ENCODE data around the gene CCDC73.

The CCDC73 gene

DNA sequence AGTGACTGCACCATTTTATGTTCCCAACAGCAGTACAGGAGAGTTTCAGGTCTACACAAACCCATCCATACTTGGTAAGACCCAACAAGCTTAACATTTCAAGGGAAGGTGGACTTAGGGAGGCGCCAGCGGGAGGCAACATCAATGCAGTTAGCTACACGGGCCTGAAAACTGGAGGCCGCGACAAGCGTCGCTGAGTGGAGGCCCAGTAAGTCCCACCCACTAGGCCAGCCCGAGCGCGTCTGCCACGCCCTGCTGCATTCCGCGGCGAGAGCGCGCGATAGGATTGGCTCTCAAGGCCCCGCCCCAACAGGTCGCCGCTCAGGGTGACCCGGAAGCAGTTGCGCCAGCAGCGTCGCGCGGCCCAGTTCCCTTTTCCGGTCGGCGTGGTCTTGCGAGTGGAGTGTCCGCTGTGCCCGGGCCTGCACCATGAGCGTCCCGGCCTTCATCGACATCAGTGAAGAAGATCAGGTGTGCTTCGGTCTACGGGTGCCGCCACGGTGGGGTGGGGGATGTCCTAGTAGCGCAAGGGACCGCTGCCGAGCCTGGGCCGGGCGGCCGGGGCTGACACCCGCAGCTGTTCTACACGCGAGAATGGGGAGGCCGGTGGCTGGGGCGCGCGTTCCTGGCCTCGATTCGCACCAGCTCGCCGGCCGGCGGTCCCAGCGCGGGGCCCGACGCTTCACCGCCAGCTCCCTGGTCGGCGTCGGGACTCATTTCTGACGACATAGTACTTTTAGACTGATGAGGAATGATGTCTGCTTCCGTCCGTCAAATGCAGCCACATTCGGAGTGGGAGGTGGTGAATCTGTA is 210.8 kb downstream of the CCDC73 start, which contains the start of gene EIF3M:
TSS of gene EIF3M (plus strand) at position 373 of the 813 bp plus-strand sequence. CDS start at position 430, 57 bp downstream.
- peak; percentile 96 for DNase-seq

DNA sequence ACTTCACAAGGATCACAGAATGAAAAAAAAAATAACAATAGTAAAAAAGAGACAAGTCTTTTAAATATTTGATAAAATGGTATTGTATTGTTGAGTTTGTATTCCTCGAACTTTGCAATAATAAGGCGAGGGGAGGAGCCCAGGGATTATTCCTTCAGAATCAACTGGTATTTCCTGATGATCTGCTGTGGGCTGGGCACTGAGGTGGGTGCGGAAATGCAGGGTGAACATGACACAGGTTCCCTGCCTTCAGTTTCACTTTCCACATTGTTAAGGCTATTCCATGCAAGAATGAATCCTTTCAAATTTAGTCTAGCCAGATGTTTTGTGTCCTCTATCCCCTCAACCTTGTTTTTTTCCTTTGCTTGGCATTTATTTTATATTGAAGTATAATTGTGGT is 212.9 kb downstream of the CCDC73 start:
- DNase-seq, result no peak

DNA sequence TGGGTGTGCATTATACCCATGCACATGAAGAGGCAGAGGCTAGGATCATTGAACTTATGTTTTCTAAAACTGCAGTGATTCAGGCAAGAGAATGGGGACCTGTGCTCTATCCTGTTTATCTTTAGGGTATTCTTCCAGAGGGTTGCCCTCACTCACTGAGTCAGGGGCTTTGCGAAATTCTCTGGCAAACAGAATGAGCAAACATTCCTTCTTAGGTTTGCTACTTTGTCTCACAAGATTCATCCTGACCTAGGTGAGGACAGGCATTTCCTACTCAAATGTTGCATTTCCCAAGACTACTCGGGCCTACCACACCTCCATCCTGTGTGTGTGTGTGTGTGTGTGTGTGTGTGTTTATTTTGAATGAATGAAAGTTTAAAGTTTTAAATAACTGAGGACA is 213.5 kb downstream of the CCDC73 start:
- DNase-seq, result no peak

DNA sequence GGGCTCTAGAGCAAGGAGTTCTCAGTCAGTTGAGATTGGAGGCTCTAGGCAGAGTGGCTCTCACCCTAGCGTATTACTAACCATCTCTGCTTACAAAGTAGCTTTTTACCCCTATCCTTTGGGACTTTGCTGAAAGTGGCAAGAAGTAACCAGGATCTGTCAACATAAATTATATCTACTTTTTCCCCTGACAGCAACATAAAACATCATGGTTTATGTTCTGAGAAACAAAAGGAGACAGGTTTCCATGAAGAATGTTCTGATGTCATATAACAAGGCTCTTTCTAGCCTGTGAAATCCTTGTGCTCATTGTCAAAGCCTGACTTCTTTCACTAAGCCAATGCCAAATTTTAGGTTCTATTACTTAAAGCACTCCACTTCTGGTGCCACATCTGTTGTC is 218.0 kb downstream of the CCDC73 start:
- DNase-seq, result no peak

DNA sequence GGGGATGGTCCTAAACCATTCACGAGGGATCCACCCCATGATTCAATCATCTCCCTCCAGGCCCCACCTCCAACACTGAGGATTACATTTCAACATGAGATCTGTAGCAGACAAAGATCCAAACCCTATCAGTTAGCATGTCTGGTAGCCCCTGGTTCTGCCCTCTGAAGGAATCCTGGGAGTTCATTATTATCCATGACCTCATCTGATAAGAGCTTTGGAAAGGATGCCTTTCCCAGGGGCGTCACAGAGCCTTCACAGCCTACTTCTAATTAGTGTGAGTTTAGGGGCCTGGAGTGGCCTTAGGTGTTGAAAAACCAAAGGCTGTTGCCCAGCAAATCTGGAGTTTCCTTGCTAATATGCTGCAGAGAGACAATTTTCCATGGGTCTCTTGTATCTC is 219.4 kb downstream of the CCDC73 start:
- no peak for DNase-seq

DNA sequence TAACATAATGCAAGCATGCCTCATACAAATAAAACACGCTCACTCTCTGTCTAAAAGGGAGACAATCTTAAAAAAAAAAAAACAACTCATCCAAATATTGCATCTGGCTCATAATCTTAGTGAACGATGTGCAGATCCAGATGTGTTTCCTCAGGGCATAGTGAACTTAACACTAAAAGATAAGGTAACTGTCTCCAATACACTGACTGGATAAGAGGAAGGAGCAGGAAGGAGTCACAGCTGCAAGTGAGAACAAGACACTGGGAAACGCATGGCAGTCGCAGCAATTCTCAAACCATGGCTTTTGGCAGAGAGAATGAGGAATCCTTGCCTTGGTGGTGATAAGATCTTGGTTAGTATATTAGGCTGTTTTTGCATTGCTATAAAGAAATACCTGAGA is 220.0 kb downstream of the CCDC73 start:
- no peak for DNase-seq

DNA sequence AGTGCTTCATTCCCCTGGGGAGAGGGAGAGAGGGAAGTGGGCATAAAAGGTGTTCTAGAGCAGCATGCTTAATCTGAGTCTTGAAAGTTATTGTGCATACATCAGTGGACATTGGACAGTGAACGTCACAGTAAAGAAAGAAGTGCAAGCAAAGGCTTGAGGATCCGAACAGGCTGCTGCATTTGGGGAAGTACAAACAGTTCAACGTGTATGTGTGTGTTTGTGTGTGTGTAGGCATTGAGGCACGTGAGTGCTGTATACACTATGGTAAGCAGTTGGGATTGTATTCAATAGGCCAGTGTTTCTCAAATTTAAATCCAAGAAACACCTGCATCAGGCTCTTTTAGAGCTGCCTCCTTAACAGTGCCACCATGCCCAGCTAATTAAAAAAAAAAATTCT is 221.2 kb downstream of the CCDC73 start:
- no peak for DNase-seq

DNA sequence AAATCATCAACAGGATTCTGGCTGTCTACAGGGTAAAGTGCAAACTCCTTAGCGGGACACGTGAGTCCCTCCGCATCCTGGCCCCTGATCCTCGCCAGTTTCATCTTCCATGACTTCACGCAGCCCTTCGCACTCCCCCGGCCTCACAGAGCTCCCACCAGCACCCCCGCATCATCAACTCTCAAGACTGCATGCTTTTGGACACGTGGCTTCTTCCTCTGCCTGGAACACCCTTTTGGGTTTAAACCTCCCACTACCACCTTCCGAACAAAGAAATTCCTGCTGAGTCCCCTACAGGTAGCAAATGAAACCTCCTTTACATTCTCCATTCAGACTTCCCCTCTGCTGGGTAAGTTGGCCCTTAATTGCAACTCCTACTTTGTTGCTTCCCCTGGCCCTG is 223.4 kb downstream of the CCDC73 start:
- no peak for DNase-seq

DNA sequence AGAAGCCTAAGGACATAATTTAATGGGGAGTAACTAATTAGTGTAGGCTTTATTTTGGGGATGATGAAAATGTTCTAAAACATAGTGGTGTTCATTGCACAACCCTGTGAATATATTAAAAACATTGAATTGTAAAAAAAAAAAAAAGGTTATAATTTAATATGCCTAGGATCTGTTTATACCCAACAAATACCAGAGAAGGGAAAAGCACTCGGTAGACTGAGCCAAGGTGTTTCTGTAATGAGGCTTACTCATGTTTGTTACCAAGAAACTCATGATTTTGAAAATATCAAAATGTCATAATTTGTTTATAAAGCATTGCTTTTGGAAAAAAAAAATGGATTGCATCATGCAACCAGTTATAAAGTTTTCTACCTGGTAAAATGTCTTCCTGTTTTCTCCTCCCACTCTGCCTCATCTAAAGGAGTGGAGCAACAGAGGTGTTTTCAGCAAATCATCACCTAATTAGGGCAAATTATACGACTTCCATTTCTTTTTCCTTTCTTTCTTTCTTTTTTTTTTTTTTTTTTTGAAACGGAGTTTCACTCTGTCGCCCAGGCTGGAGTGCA is 225.1 kb downstream of the CCDC73 start:
- DNase-seq, result no peak

DNA sequence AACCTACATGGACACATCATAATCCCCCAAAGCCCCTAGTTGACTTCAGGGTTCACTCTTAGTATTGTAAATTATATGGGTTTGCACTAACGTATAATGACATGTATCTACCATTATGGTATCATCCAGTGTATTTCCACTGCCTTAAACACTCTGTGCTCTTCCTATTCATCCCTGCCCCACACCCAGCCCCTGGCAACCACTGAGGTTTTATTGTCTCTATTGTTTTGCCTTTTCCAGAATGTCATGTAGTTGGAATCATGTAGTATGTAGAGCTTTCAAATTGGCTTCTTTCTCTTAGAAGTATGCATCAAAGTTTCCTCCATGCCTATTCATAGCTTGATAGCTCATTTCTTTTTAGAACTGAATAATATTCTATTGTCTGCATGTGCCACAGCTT is 227.3 kb downstream of the CCDC73 start:
- DNase-seq, result no peak

DNA sequence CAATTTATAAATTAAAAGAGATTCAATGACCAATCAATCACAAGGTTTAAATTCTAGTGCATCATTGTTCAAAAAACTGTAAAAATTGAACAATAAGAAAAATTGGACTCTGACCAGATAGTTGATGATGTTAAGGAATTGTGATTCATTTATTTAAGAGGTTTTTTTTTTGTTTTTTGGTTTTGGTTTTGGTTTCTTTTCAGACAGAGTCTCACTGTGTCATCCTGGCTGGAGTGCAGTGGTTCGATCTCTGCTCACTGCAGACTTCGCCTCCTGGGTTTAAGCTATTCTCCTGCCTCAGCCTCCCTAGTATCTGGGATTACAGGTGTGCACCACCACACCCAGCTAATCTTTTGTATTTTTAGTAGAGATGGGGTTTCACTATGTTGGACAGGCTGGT is 227.9 kb downstream of the CCDC73 start:
- DNase-seq, result no peak

DNA sequence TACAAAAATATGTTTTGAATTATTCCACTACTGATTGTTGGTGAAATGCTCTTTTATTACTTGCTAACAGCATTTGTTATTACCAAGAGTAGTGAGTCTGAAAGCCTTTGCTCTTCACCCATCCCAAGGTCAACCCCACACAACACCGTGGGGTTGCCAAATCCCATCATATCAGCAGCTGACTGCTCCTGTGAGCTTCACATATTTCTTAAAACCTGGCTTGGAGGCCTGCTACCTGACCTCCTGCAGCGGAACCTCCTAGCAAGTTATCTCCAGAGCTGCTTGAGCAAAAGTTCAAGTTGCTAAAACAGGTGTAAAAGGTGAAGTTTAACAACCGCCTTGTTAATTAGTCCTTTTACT is 230.9 kb downstream of the CCDC73 start:
- DNase-seq, result no peak

DNA sequence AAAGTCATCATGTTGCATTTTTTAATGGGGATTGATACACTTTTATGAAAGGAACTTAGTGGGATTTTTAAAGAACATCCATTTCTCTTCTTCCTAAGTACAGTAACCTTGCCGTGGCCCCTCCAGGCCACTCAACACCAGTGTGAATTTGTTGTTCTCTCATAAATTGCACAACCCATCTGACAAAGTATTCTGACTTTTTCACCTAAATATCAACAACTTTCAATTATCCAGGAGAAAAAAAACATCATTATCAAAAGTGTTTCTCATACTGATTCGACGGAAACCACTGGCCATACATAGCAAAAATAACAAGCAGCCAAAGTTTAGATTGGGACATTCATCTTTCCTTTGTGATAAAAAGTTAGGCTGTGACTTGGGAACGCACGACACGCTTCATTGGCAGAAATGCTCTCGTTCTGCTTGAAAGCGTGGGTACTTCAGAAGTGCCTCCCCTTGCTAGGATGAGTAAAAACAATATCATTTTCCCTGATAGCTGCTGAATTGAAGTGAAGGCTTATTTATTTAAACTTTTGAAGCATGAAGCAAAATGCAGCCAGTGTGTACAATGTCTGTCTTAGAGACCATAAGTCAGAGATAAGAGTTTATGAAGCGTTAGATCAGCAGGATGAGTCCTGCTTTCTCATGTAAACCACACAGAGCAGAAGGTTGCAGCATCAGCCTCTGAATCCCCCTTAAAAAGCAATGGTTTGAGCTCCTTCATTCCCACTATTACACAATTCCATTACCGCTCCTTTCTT is 231.4 kb downstream of the CCDC73 start:
- no peak for DNase-seq

DNA sequence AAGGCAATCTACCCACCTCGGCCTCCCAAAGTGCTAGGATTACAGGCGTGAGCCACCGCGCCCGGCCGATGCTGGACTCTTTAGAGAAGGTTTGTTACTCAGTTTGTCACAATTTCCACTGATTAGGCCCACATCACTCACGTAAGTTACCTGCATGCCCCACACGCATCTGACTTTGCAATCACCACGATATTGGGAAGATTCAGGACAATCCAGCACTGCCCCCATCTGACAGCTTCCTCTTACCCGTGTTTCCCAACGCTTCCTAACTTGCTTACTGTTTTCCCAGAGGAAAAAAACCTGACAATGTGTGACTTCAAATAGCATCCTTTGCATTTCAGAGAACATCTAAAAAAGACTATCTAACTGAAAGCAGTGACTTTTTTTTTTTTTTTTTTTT is 232.6 kb downstream of the CCDC73 start:
- DNase-seq, result no peak

DNA sequence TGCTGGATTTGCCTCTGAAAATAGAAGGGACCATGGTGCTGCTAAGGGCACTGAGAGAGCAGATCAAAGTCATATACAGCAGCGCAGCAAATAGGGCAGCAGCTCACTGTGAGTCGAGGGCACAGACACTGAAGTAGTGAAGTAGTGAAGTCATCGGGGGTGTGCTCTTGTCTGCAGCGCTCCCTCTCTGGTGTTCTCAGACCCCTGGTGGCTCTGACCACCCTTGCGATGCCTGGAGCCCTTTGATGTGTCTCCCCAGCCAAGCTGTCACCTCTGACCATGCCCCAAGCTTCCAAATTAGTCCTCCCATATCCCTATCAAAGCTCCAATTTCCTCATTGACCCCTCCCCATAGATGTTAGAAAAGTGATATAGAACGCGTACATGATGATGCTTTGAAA is 238.6 kb downstream of the CCDC73 start:
- DNase-seq, result no peak

DNA sequence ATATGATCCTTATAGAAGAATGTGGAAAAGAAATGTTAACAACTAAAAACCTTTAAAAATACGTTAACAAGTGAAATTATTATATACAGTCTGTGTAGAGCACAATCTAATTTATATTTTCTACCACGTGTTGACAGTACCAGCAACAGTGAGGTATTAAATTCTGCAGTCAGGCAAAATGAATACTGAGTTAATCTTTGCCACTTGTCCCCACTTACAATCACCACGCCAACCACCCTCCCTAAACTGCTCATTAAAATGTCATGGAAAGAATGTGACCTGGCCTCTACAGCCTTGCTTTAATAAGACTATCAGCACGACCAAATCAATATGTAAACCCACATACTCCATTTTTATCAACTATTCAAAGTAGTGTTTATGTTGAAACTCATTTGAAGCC is 239.4 kb downstream of the CCDC73 start:
- no peak for DNase-seq

Measured in activated CD4-positive, CD25-positive, alpha-beta regulatory T cell treated with anti-CD3 and anti-CD28 coated beads, Interleukin-2, amount 50 U/mL, for 72 hours (primary cell).